ENCODE results near the gene GDPGP1.

Gene GDPGP1

DNA sequence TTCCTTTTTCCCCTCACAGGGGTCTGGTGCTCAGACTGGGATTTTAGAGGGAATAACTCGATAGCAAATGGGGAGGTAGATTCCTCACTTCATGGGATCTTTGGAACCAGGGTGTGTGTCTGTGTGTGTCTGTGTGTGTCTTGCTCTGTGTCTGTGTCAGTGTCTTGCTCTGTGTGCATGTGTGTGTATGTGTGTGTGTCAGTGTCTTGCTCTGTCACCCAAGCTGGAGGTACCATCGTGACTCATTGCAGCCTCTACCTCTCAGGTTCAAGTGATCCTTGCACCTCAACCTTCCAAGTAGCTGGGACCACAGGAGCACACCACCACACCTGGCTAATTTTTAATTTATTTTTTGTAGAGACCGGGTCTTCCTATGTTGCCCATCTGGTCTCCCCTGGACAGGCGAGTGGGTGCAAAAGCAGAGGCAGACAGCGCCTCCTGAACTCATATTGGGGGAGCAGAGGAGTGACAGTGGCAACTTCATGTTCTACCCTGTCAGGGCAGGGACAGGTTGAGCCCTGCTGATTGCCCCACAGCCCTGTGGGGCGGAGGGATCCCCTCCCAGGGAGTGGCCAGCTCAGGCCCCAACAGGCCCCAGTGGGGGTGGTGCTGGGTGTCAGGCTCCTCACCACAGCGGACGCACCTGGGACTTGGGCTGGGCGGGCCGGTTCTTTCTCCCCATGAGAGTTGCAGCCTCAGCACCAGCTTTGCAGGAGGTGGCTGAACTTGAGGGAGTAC lies 43.2 kb upstream of the GDPGP1 start:
- no peak overlapping the region for H3K4me3 ChIP-seq (ENCODE audit: low read depth, low read length)
- TF ChIP-seq, protein P1, sequence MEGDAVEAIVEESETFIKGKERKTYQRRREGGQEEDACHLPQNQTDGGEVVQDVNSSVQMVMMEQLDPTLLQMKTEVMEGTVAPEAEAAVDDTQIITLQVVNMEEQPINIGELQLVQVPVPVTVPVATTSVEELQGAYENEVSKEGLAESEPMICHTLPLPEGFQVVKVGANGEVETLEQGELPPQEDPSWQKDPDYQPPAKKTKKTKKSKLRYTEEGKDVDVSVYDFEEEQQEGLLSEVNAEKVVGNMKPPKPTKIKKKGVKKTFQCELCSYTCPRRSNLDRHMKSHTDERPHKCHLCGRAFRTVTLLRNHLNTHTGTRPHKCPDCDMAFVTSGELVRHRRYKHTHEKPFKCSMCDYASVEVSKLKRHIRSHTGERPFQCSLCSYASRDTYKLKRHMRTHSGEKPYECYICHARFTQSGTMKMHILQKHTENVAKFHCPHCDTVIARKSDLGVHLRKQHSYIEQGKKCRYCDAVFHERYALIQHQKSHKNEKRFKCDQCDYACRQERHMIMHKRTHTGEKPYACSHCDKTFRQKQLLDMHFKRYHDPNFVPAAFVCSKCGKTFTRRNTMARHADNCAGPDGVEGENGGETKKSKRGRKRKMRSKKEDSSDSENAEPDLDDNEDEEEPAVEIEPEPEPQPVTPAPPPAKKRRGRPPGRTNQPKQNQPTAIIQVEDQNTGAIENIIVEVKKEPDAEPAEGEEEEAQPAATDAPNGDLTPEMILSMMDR (IDR thresholded peaks at IDR 0.05; ENCODE audit: low read depth, low read length), result no peak

DNA sequence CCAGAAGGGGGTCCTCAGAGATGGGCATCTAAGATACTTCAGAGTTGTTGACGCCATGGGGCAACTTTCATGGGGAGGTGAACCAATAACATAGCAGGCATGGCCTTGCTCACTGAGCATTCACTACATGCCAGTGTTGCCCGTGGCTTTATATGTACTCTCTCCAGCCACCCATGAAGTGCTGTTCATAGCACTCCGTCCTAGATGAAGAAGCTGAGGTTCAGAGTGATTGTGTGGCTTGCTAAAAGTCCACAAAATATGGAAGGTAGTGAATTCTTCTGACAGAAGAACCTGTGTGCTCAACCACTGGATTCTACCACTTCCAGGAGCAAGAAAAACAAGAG lies 42.7 kb upstream of the GDPGP1 start:
- TF ChIP-seq, protein P1 (IDR thresholded peaks at IDR 0.05; ENCODE audit: low read depth, low read length), result no peak
- H3K4me3 ChIP-seq (ENCODE audit: low read depth, low read length), result no peak overlapping the region

DNA sequence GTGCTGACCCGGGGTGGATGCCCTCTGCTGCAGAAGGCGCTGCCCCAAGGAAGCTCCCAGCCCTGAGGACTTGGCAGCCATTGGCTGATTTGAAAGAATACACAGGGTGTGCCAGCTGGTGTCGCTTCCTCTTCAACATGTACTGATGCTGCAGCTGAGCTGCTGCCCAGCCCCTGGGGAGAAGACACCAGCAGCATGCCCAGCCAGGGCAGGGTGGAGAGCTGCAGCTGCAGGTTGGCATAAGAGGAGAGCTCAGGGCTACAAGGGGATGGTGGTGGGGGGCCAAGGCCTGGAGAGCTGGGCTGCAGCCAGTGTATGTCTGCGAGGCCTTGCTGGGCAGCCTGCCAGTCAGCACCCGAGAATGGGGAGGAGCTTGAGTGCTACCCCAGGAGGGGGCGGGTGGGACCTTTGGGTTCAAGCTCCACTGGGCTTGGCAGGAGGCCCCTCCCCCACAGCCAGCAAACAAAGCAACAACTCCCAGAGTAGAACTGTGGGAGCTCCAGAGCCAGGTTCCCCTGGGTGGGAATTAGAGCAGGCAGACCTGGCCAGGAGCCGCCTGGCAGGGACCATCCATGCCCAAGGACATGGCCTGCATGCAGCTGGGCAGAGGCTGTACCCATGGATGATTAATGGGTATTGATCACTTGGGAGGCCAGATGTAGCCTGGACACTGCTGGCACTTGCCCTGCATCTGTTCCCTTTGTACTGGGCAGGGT lies 42.1 kb upstream of the GDPGP1 start:
- H3K4me3 ChIP-seq (ENCODE audit: low read depth, low read length), result no peak overlapping the region
- TF ChIP-seq, protein P1 (IDR thresholded peaks at IDR 0.05; ENCODE audit: low read depth, low read length), result no peak

DNA sequence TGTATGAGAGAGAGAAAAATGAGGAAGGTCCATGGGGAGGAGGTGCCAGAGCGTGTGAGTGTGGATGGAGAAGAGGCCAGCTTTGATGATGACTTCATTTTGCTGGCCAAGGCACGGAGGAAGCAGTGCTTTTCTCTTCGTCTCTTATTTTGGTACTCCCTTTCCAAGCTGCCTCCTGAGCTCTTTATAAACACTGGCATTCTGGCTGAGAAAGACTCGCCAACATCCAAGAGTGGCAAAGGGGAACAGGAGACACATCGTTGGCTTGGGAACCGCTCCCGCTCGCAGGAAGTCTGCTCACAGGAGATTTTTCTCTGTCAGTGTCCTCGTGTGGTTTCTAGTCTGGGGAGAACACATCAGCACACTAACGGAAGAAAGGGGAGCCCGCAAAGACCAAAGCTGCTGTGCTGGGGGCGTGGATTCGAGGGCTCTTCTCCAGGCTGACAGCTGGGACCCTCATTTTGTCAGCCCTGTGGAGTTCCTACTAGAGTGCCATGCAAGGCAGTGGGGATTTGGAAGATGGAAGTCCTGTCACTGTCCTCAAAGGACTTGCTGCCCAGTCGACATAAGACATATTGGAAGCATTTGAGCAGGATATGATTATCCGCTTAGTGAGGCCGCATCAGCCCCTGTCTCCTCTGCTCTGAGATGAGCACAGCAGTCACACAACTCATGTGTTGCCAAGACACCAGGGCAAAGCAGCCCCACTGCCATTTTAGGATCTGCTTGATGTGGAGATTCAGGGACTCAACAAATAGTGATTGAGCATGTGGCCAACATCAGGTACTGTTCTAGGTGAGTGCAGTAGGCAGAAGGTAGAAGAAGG lies 40.8 kb upstream of the GDPGP1 start:
- H3K4me3 ChIP-seq (ENCODE audit: low read depth, low read length), result no peak overlapping the region
- TF ChIP-seq, protein P1 (IDR thresholded peaks at IDR 0.05; ENCODE audit: low read depth, low read length), result no peak

DNA sequence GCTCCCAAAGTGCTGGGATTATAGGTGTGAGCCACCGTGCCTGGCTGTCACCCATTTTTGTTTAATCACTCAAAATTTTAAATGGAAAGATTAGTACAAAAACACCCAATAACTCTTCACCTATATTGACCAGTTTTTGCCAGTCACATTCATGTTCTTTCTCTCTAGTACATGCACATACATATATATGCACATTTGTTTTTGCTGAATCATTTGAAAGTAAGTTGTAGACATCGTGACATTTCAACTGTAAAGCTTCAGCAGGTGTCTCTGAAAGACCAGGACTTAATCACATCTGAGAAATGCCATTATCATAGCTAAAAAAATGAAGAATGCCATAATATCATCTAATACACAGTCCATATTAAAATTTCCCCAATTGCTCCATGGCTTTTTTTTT lies 39.4 kb upstream of the GDPGP1 start:
- TF ChIP-seq, protein P1 (IDR thresholded peaks at IDR 0.05; ENCODE audit: low read depth, low read length), result no peak
- no peak overlapping the region for H3K4me3 ChIP-seq (ENCODE audit: low read depth, low read length)

DNA sequence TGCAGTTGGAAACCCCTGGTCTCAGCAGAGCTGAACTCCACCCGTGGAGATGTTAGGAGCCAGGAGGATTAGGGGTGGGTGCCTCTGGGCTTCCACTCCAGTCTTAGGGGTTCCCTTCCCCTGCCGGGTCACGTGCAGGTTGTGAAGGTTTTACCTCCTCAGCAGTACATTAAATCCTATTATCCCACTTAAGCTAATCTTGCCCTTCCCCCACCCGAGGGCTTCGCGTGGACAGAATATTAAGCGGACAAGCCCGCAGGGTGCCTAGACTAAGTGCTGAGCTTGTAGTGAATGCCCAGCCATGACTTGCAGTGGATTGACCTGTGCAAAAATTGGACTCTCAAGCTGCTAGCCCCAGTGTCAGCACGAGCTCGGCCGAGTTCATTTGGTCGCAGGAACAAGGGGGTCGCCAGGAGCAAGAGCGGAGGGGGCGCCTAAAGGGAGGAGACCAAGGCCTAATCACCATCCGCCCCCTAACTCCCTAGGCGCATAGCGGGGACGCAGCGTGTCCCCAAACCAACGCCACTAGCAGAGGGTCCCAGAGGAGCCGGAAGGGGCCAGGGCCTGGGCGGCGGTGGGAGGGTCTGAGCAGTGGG lies 33.4 kb upstream of the GDPGP1 start:
- H3K4me3 ChIP-seq (ENCODE audit: low read depth, low read length), result peak overlapping the region; percentile 83
- TF ChIP-seq, protein P1 (IDR thresholded peaks at IDR 0.05; ENCODE audit: low read depth, low read length), result no peak

All from WI38 (cell line).